GM23248 (cell line): ENCODE data around the gene ESRRB. TPM values are rescaled to one million over a fixed set of nuclear protein-coding genes. Genes with fewer than 3 reads are reported as not detected.

ENCODE experiments used
- DNase-seq: peaks from one replicate; pipeline ENCODE4 v3.0.0-alpha.2; 2015
- H2AFZ ChIP-seq: fragments of 200-600 bp; sonication (generic); 2 replicates; pipeline ENCODE4 v1.6.1; 2016; ENCODE audit warnings: antibody characterized with exemption
- H3F3A ChIP-seq: fragments of 200-600 bp; sonication (generic); 2 replicates; pipeline ENCODE4 v1.6.1; 2016; ENCODE audit warnings: mild to moderate bottlenecking, antibody characterized with exemption, mixed run types; ENCODE audit not compliant: insufficient read depth
- H3K27ac ChIP-seq: fragments of 200-600 bp; sonication (generic); 2 replicates; pipeline ENCODE4 v1.5.1; 2016; ENCODE audit warnings: mild to moderate bottlenecking
- H3K27me3 ChIP-seq: fragments of 200-600 bp; sonication (generic); replicated peaks from 2 replicates; pipeline ENCODE4 v1.6.1; 2016; ENCODE audit warnings: mild to moderate bottlenecking; ENCODE audit not compliant: insufficient read depth
- H3K36me3 ChIP-seq: fragments of 200-600 bp; sonication (generic); 2 replicates; pipeline ENCODE4 v1.6.1; 2016; ENCODE audit warnings: low read depth, mild to moderate bottlenecking
- H3K4me1 ChIP-seq: fragments of 200-600 bp; sonication (generic); 2 replicates; pipeline ENCODE4 v1.6.1; 2016; ENCODE audit warnings: mild to moderate bottlenecking; ENCODE audit not compliant: insufficient read depth
- H3K4me2 ChIP-seq: fragments of 200-600 bp; sonication (generic); one replicate; pipeline ENCODE4 v1.6.1; 2016; ENCODE audit warnings: mild to moderate bottlenecking; ENCODE audit not compliant: unreplicated experiment
- H3K4me3 ChIP-seq: fragments of 200-600 bp; sonication (generic); 2 replicates; pipeline ENCODE4 v1.5.1; 2016; ENCODE audit warnings: mild to moderate bottlenecking
- H3K79me2 ChIP-seq: fragments of 200-600 bp; sonication (generic); 2 replicates; pipeline ENCODE4 v1.6.1; 2016; ENCODE audit warnings: mild to moderate bottlenecking; ENCODE audit not compliant: insufficient read depth
- H3K9ac ChIP-seq: fragments of 200-600 bp; sonication (generic); 2 replicates; pipeline ENCODE4 v1.6.1; 2016; ENCODE audit warnings: mild to moderate bottlenecking
- H3K9me2 ChIP-seq: fragments of 200-600 bp; sonication (generic); 2 replicates; pipeline ENCODE4 v1.6.1; 2016; ENCODE audit warnings: mixed run types, mild to moderate bottlenecking, moderate library complexity; ENCODE audit not compliant: insufficient read depth
- H3K9me3 ChIP-seq: fragments of 200-600 bp; sonication (generic); one replicate; pipeline ENCODE4 v1.6.1; 2017; ENCODE audit warnings: low read depth
- H4K20me1 ChIP-seq: fragments of 200-600 bp; sonication (generic); 2 replicates; pipeline ENCODE4 v1.6.0; 2016; ENCODE audit not compliant: insufficient read depth
- EZH2 ChIP-seq: fragments of 200-600 bp; sonication (generic); IDR thresholded peaks from 2 replicates; pipeline ENCODE4 v1.6.1; 2018; ENCODE audit warnings: antibody characterized with exemption, mild to moderate bottlenecking; ENCODE audit not compliant: insufficient read depth, poor library complexity, severe bottlenecking
- EZH2phosphoT487 ChIP-seq: fragments of 200-600 bp; sonication (generic); IDR thresholded peaks from 2 replicates; pipeline ENCODE4 v1.6.1; 2018; ENCODE audit warnings: antibody characterized with exemption, moderate library complexity, mild to moderate bottlenecking, low read depth; ENCODE audit not compliant: insufficient read depth
- WGBS, 2 experiments: methylation state at CpG; one replicate each; pipeline ENCODE4 v1.1.6; 2015 to 2017; ENCODE audit warnings: low lambda C conversion rate in 2 of 2, low coverage in 1 of 2; ENCODE audit errors: missing lambda C conversion rate in 2 of 2; 5-methylcytosine and 5-hydroxymethylcytosine counted together
- in situ Hi-C: fragments of 300-500 bp; cut with MboI; formaldehyde crosslinking; loops from 2 replicates; pipeline ENCODE4 v1.15.0; 2020
- polyA plus RNA-seq: library from polyadenylated mRNA; unstranded; fragments of >200 nt; fragmentation: Nextera tagmentation; extraction: Ambion mirVana; gene quantifications from 2 replicates; pipeline ENCODE4 v1.2.1, GENCODE V29; 2016
- total RNA-seq: library from RNA; depleted of rRNA; stranded (reverse); fragments of >200 nt; shearing (Covaris generic); gene quantifications from 2 replicates; pipeline ENCODE4 v1.2.3, GENCODE V29; 2014

Gene ESRRB
- total and polyA plus RNA-seq, 2 experiments from 2014 or later = not detected

- TF ChIP-seq EZH2phosphoT487 (no peak), EZH2 (no peak)
- Histone ChIP-seq H3K9me2 (no peaks in the 10 kb centered on the region), H3K27ac (no peak overlapping the region), H3K9me3 (no peaks in the 10 kb centered on the region), H3K9ac (no peak overlapping the region), H3K4me3 (no peak overlapping the region), H2AFZ (no peak overlapping the region), H3K79me2 (no peaks in the 10 kb centered on the region), H3F3A (no peaks in the 10 kb centered on the region), H3K4me1 (no peaks in the 10 kb centered on the region), H4K20me1 (no peaks in the 10 kb centered on the region), H3K4me2 (no peak overlapping the region), H3K27me3 (peaks cover 3% of the 10 kb centered on the region; the same call in 1 of the 2 replicates), H3K36me3 (no peaks in the 10 kb centered on the region)
- in situ Hi-C loops = no loop called here
- DNase-seq = no peak
- 66 to 76% methylated on average over 4 of the region's 4 CpGs for WGBS, 2 experiments
Observed at GRCh38 chr14:76461886-76462285, 85.9 kb downstream of the ESRRB start.

- H3K27me3 ChIP-seq = peaks cover 3% of the 10 kb centered on the region; the same call in 1 of the 2 replicates
- no peaks in the 10 kb centered on the region for H3F3A ChIP-seq
- H3K9me3 ChIP-seq = no peaks in the 10 kb centered on the region
- H3K27ac ChIP-seq = no peak overlapping the region
- no peak overlapping the region for H3K4me3 ChIP-seq
- in situ Hi-C loops = no loop called here
- no peak overlapping the region for H2AFZ ChIP-seq
- H3K9ac ChIP-seq = no peak overlapping the region
- DNase-seq = no peak
- no peaks in the 10 kb centered on the region for H3K36me3 ChIP-seq
- H3K4me1 ChIP-seq = no peaks in the 10 kb centered on the region
- H3K79me2 ChIP-seq = no peaks in the 10 kb centered on the region
- WGBS, 2 experiments = 72 to 74% methylated on average over 11 of the region's 11 CpGs
- H3K9me2 ChIP-seq = no peaks in the 10 kb centered on the region
- no peak for TF ChIP-seq EZH2
- TF ChIP-seq EZH2phosphoT487 = no peak
- H3K4me2 ChIP-seq = no peak overlapping the region
- H4K20me1 ChIP-seq = no peaks in the 10 kb centered on the region
Observed at GRCh38 chr14:76462330-76462729, 86.4 kb downstream of the ESRRB start.

- Histone ChIP-seq H3K9me3 (no peaks in the 10 kb centered on the region), H3K4me2 (no peak overlapping the region), H3K9me2 (no peaks in the 10 kb centered on the region), H4K20me1 (no peaks in the 10 kb centered on the region), H3K4me3 (no peak overlapping the region), H2AFZ (no peak overlapping the region), H3K27me3 (peaks cover 3% of the 10 kb centered on the region; the same call in 1 of the 2 replicates), H3K79me2 (no peaks in the 10 kb centered on the region), H3F3A (no peaks in the 10 kb centered on the region), H3K36me3 (no peaks in the 10 kb centered on the region), H3K4me1 (no peaks in the 10 kb centered on the region), H3K27ac (no peak overlapping the region), H3K9ac (no peak overlapping the region)
- DNase-seq = no peak
- in situ Hi-C loops = no loop called here
- 66 to 73% methylated on average over 3 to 4 of the region's 4 CpGs for WGBS, 2 experiments
- no peak for TF ChIP-seq EZH2phosphoT487
- no peak for TF ChIP-seq EZH2
Observed at GRCh38 chr14:76463105-76463504, 87.2 kb downstream of the ESRRB start.

DNA sequence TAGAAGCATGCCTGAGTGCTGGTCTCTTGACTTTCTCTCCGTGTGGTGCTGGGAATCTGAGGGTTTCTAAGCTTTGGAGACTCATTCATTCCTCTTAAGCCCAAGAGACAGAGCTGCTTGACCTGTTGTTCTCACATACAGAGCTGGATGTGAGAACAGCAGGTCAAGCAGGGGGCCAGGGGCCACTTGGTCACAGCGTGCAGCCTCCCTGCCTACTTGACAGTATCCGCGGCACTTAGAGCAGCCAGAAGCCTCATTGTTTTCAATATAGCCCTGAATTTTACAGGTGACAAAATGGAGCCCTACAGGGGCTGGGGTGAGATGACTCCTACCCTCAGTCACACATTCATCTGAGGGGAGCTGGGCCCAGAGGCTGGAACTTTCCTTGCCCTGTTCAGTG lies 88.9 kb downstream of the ESRRB start:
- Histone ChIP-seq H4K20me1 (no peaks in the 10 kb centered on the region), H3K27me3 (peaks cover 3% of the 10 kb centered on the region; the same call in 1 of the 2 replicates), H3K4me3 (no peak overlapping the region), H3K79me2 (no peaks in the 10 kb centered on the region), H3K9ac (no peak overlapping the region), H3K4me1 (no peaks in the 10 kb centered on the region), H2AFZ (no peak overlapping the region), H3K9me3 (no peaks in the 10 kb centered on the region), H3K9me2 (no peaks in the 10 kb centered on the region), H3K27ac (no peak overlapping the region), H3F3A (no peaks in the 10 kb centered on the region), H3K36me3 (no peaks in the 10 kb centered on the region), H3K4me2 (no peak overlapping the region)
- DNase-seq = no peak
- 44 to 50% methylated on average over 4 of the region's 4 CpGs for WGBS, 2 experiments
- TF ChIP-seq EZH2phosphoT487 = no peak
- TF ChIP-seq EZH2 = no peak
- in situ Hi-C loops = no loop called here

- H3F3A ChIP-seq = no peaks in the 10 kb centered on the region
- 47 to 49% methylated on average over 8 to 9 of the region's 9 CpGs for WGBS, 2 experiments
- no peaks in the 10 kb centered on the region for H3K79me2 ChIP-seq
- H3K27ac ChIP-seq = no peak overlapping the region
- H4K20me1 ChIP-seq = no peaks in the 10 kb centered on the region
- H3K4me1 ChIP-seq = no peaks in the 10 kb centered on the region
- H2AFZ ChIP-seq = no peak overlapping the region
- TF ChIP-seq EZH2phosphoT487 = no peak
- no peak for TF ChIP-seq EZH2
- H3K4me2 ChIP-seq = no peak overlapping the region
- DNase-seq = no peak
- no peak overlapping the region for H3K9ac ChIP-seq
- in situ Hi-C loops = no loop called here
- H3K9me3 ChIP-seq = no peaks in the 10 kb centered on the region
- peaks cover 3% of the 10 kb centered on the region; the same call in 1 of the 2 replicates for H3K27me3 ChIP-seq
- no peak overlapping the region for H3K4me3 ChIP-seq
- H3K36me3 ChIP-seq = no peaks in the 10 kb centered on the region
- H3K9me2 ChIP-seq = no peaks in the 10 kb centered on the region
Observed at GRCh38 chr14:76465664-76466063, 89.7 kb downstream of the ESRRB start.
